ENCODE data around the gene RERE. TPM values are rescaled to one million over a fixed set of nuclear protein-coding genes. Genes with fewer than 3 reads are reported as not detected.

The RERE gene
- total RNA-seq, 1 experiment from 2014 or later: 40.6 TPM

DNA sequence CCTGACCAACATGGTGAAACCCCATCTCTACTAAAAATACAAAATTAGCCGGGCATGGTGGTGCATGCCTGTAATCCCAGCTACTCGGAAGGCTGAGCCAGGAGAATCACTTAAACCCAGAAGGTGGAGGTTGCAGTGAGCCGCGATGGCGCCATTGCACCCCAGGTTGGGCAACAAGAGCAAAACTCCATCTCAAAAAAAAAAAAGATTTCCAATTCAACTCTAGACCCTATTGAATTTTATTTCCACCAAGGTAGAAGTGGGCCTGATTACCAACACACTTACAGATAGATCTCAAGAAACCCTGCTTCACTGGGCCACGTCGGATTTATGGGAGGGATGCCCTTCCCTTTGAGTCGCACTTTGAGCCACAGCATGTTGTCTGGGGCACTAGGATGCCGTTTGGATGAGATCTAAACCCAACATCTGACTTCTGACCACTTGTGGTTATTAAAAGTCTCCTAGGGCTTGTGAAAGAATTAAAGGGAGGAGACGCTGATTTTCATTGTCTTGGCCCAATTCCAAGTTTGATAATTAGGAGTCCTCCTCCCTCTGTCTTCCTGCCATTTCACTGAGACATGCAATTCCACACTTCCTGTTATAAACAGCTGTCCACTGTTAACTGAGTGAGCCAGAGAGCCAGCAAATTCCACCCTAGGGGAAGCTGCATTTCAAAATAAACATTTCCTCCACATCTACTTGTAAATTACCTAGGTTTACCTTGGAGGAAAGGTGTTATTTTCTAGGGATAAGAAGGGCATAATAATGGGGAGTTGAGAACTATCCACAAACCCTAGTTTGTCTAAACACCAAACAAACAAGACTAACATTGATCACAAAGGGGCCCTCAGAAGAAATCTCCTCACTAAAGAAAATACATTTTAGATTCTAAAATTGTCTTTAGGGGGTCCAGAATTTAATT is 5.2 kb upstream of the RERE start (continued):
- TF ChIP-seq YY1 (IDR thresholded peaks at IDR 0.05; ENCODE audit: extremely low read depth, insufficient replicate concordance, low read depth, low read length): peak; percentile 18
- no peak for TF ChIP-seq POLR2A (IDR thresholded peaks at IDR 0.05; ENCODE audit: borderline replicate concordance, extremely low read depth, insufficient read depth, insufficient read length)
- TF ChIP-seq ELF1 (IDR thresholded peaks at IDR 0.05; ENCODE audit: borderline replicate concordance, low read depth): no peak; the same call in 1 of the 2 replicates
- TF ChIP-seq, protein P1, sequence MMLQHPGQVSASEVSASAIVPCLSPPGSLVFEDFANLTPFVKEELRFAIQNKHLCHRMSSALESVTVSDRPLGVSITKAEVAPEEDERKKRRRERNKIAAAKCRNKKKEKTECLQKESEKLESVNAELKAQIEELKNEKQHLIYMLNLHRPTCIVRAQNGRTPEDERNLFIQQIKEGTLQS (IDR thresholded peaks at IDR 0.05): no peak
- TF ChIP-seq SIN3A (IDR thresholded peaks at IDR 0.05; ENCODE audit: low read depth): no peak

DNA sequence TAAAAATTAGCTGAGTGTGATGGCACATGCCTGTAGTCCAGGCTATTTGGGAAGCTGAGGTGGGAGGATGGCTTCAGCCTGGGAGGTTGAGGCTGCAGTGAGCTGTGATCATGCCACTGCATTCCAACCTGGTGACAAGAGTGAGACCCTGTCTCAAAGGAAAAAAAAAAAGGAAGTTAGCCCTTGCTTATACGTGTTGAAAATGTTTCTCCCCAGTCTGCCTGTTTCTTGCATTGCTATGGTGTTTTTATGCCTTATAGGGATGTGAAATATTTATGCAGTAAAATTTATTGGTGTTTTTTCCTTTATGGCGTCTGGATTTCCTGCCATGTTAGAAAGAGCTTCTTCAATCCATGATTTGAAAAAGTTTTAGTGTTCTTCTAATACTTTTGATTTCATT is 3.6 kb upstream of the RERE start:
- BruUV-seq (replicated peaks): no TSS peak
- H3K4me3 ChIP-seq (replicated peaks in 1 of 2; ENCODE audit: low read depth in 1 of 2, low read length in 2 of 2): no peak overlapping the region
- no peaks in the 10 kb centered on the region for H3K9me2 ChIP-seq (ENCODE audit: insufficient read depth)
- H3K27me3 ChIP-seq (ENCODE audit: insufficient read depth, low read length): no peaks in the 10 kb centered on the region
- peaks cover 28 to 38% of the 10 kb centered on the region in 2 experiments for H3K4me1 ChIP-seq (ENCODE audit: control insufficient read depth in 1 of 2, insufficient read depth in 2 of 2, low read length in 2 of 2)
- POLR2A ChIA-PET: interaction anchor here (1.2 kb wide), 1 partner anchor 10 kb away, joined by 3 read pairs; no protein-coding TSS in a partner anchor
- DNase-seq (ENCODE audit: low read depth, low spot score) (no peak), ATAC-seq (no peak)
- no peaks in the 10 kb centered on the region for H4K20me1 ChIP-seq (ENCODE audit: insufficient read depth)
- no peaks in the 10 kb centered on the region for H3K9me3 ChIP-seq (ENCODE audit: control insufficient read depth in 1 of 2, insufficient read depth in 1 of 2, low read depth in 1 of 2, low read length in 2 of 2)
- no peak overlapping the region for H3K4me2 ChIP-seq (ENCODE audit: low read length)
- peak overlapping the region; percentile 67 for H2AFZ ChIP-seq (ENCODE audit: low read depth, low read length, poor library complexity, severe bottlenecking)
- H3K79me2 ChIP-seq (ENCODE audit: insufficient read depth, low read length): peaks cover 13% of the 10 kb centered on the region
- H3K9ac ChIP-seq (ENCODE audit: low read length): no peak overlapping the region
- TF ChIP-seq, protein P2, sequence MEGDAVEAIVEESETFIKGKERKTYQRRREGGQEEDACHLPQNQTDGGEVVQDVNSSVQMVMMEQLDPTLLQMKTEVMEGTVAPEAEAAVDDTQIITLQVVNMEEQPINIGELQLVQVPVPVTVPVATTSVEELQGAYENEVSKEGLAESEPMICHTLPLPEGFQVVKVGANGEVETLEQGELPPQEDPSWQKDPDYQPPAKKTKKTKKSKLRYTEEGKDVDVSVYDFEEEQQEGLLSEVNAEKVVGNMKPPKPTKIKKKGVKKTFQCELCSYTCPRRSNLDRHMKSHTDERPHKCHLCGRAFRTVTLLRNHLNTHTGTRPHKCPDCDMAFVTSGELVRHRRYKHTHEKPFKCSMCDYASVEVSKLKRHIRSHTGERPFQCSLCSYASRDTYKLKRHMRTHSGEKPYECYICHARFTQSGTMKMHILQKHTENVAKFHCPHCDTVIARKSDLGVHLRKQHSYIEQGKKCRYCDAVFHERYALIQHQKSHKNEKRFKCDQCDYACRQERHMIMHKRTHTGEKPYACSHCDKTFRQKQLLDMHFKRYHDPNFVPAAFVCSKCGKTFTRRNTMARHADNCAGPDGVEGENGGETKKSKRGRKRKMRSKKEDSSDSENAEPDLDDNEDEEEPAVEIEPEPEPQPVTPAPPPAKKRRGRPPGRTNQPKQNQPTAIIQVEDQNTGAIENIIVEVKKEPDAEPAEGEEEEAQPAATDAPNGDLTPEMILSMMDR (IDR thresholded peaks at IDR 0.05 in 2 of 3, conservative IDR thresholded peaks at IDR 0.05 in 1 of 3; ENCODE audit: borderline replicate concordance in 1 of 3, insufficient read depth in 1 of 3, low read depth in 2 of 3, low read length in 2 of 3): no peak
- TF ChIP-seq FOSL1 (IDR thresholded peaks at IDR 0.05; ENCODE audit: low read depth) (no peak), YY1 (IDR thresholded peaks at IDR 0.05; ENCODE audit: extremely low read depth, insufficient replicate concordance, low read depth, low read length) (no peak), ELF1 (IDR thresholded peaks at IDR 0.05; ENCODE audit: borderline replicate concordance, low read depth) (no peak), CBX3 (IDR thresholded peaks at IDR 0.05; ENCODE audit: low read depth) (no peak), JUND (IDR thresholded peaks at IDR 0.05) (no peak), CEBPB (IDR thresholded peaks at IDR 0.05; ENCODE audit: low read depth) (no peak), POLR2A (IDR thresholded peaks at IDR 0.05; ENCODE audit: borderline replicate concordance, extremely low read depth, insufficient read depth, insufficient read length) (no peak), EGR1 (IDR thresholded peaks at IDR 0.05; ENCODE audit: low read depth) (no peak), ZFX (IDR thresholded peaks at IDR 0.05) (no peak), ZNF274 (IDR thresholded peaks at IDR 0.05; ENCODE audit: low read depth, low read length) (no peak), SIN3A (IDR thresholded peaks at IDR 0.05; ENCODE audit: low read depth) (no peak), TCF7L2 (IDR thresholded peaks at IDR 0.05; ENCODE audit: borderline replicate concordance, extremely low read depth, insufficient read depth, insufficient read length) (no peak)
- TF ChIP-seq, protein P1 (IDR thresholded peaks at IDR 0.05): no peak
- TF ChIP-seq, protein P3, sequence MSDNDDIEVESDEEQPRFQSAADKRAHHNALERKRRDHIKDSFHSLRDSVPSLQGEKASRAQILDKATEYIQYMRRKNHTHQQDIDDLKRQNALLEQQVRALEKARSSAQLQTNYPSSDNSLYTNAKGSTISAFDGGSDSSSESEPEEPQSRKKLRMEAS (IDR thresholded peaks at IDR 0.05): no peak
- TF ChIP-seq, protein P4, sequence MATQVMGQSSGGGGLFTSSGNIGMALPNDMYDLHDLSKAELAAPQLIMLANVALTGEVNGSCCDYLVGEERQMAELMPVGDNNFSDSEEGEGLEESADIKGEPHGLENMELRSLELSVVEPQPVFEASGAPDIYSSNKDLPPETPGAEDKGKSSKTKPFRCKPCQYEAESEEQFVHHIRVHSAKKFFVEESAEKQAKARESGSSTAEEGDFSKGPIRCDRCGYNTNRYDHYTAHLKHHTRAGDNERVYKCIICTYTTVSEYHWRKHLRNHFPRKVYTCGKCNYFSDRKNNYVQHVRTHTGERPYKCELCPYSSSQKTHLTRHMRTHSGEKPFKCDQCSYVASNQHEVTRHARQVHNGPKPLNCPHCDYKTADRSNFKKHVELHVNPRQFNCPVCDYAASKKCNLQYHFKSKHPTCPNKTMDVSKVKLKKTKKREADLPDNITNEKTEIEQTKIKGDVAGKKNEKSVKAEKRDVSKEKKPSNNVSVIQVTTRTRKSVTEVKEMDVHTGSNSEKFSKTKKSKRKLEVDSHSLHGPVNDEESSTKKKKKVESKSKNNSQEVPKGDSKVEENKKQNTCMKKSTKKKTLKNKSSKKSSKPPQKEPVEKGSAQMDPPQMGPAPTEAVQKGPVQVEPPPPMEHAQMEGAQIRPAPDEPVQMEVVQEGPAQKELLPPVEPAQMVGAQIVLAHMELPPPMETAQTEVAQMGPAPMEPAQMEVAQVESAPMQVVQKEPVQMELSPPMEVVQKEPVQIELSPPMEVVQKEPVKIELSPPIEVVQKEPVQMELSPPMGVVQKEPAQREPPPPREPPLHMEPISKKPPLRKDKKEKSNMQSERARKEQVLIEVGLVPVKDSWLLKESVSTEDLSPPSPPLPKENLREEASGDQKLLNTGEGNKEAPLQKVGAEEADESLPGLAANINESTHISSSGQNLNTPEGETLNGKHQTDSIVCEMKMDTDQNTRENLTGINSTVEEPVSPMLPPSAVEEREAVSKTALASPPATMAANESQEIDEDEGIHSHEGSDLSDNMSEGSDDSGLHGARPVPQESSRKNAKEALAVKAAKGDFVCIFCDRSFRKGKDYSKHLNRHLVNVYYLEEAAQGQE (IDR thresholded peaks at IDR 0.05; ENCODE audit: low read depth): no peak
- H3K27ac ChIP-seq (ENCODE audit: low read depth, low read length): no peak overlapping the region
- H3K36me3 ChIP-seq (ENCODE audit: control insufficient read depth in 1 of 2, insufficient read depth in 2 of 2, low read length in 2 of 2): no peaks in the 10 kb centered on the region
- intact Hi-C loops (cut with micrococcal nuclease): no loop called here
- CTCF ChIA-PET: interaction anchor here (1.2 to 3.6 kb wide), 2 partner anchors 11 to 28 kb away, joined by 3 to 22 read pairs; no protein-coding TSS in a partner anchor
- RAD21 ChIA-PET (ENCODE audit: low non-redundant PET in 1 of 2, low total read pairs in 2 of 2, uncharacterized antibody in 2 of 2, unreplicated experiment in 2 of 2): interaction anchor here in 1 of 2 experiments (0.7 kb wide), 2 partner anchors 38 to 78 kb away, joined by 3 read pairs; no protein-coding TSS in a partner anchor
